ENCODE measurements around the gene FRAS1. TPM values are rescaled to one million over a fixed set of nuclear protein-coding genes. Genes with fewer than 3 reads are reported as not detected.

The FRAS1 gene
- total and polyA plus RNA-seq, 8 donors: 15.3 to 48.9 (median 40.4) TPM

GRCh38 chr4:78291277-78291676, 234.2 kb downstream of the FRAS1 start:
- no peak for DNase-seq
- ATAC-seq: no peak
- intact Hi-C loops (cut with DNase I): no loop called here
- Histone ChIP-seq H3K4me3 (no peak overlapping the region), H3K27ac (no peak overlapping the region), H3K36me3 (no peaks in the 10 kb centered on the region), H3K4me1 (peaks cover 0 to 4% of the 10 kb centered on the region in 2 donors), H3K9me3 (no peaks in the 10 kb centered on the region), H3K27me3 (no peaks in the 10 kb centered on the region)
- TF ChIP-seq CTCF (IDR thresholded peaks at IDR 0.05): no peak

- no peak for ATAC-seq
- intact Hi-C loops (cut with DNase I): no loop called here
- H3K27ac ChIP-seq: no peak overlapping the region
These were observed 235.2 kb downstream of the FRAS1 start for GRCh38 chr4:78292341-78292740.

GRCh38 chr4:78292856-78293255, 235.7 kb downstream of the FRAS1 start:
- Histone ChIP-seq H3K9me3 (no peaks in the 10 kb centered on the region), H3K27ac (no peak overlapping the region), H3K27me3 (no peaks in the 10 kb centered on the region), H3K36me3 (no peaks in the 10 kb centered on the region), H3K4me3 (no peak overlapping the region), H3K4me1 (peaks cover 0 to 10% of the 10 kb centered on the region in 2 donors)
- ATAC-seq (no peak), DNase-seq (no peak)
- no peak for TF ChIP-seq CTCF (IDR thresholded peaks at IDR 0.05)
- intact Hi-C loops (cut with DNase I): no loop called here

More at GRCh38 chr4:78292341-78292740, 235.2 kb downstream of the FRAS1 start:
- TF ChIP-seq CTCF (IDR thresholded peaks at IDR 0.05): no peak
- H3K4me3 ChIP-seq: no peak overlapping the region
- DNase-seq: no peak
- H3K36me3 ChIP-seq: no peaks in the 10 kb centered on the region
- H3K27me3 ChIP-seq: no peaks in the 10 kb centered on the region
- H3K4me1 ChIP-seq: peaks cover 0 to 5% of the 10 kb centered on the region in 2 donors
- H3K9me3 ChIP-seq: no peaks in the 10 kb centered on the region

- H3K27me3 ChIP-seq: no peaks in the 10 kb centered on the region
- H3K36me3 ChIP-seq: no peaks in the 10 kb centered on the region
- H3K4me3 ChIP-seq: no peak overlapping the region
- peak; percentile 31 for ATAC-seq
- intact Hi-C loops (cut with DNase I): no loop called here
- TF ChIP-seq CTCF (IDR thresholded peaks at IDR 0.05): no peak
- H3K4me1 ChIP-seq: peaks cover 0 to 10% of the 10 kb centered on the region in 2 donors
- no peak for DNase-seq
- no peaks in the 10 kb centered on the region for H3K9me3 ChIP-seq
- H3K27ac ChIP-seq: no peak overlapping the region
These were observed 236.2 kb downstream of the FRAS1 start for GRCh38 chr4:78293348-78293747.

GRCh38 chr4:78293821-78294301, 236.7 kb downstream of the FRAS1 start:
- intact Hi-C loops (cut with DNase I): no loop called here
- DNase-seq: peak in 2 of 4 donors; percentile 36 to 47
- TF ChIP-seq CTCF (IDR thresholded peaks at IDR 0.05): no peak
- ATAC-seq: peak; percentile 52
- peaks cover 0 to 10% of the 10 kb centered on the region in 2 donors for H3K4me1 ChIP-seq
- H3K36me3 ChIP-seq: no peaks in the 10 kb centered on the region
- no peak overlapping the region for H3K4me3 ChIP-seq
- no peak overlapping the region for H3K27ac ChIP-seq
- no peaks in the 10 kb centered on the region for H3K27me3 ChIP-seq
- H3K9me3 ChIP-seq: no peaks in the 10 kb centered on the region
